Neuronal stem cell (in vitro differentiated cells): ENCODE measurements around the gene RAMACL.

Experiments used
- DNase-seq: peaks from one replicate; pipeline ENCODE4 v3.0.0-alpha.2; 2013; ENCODE audit warnings: low spot score
- H2AFZ ChIP-seq: one replicate; pipeline ENCODE4 v1.6.1; 2013; ENCODE audit warnings: mild to moderate bottlenecking, low read length, inconsistent platforms
- H2AK5ac ChIP-seq: 2 replicates; pipeline ENCODE4 v1.6.1; 2013; ENCODE audit warnings: low read depth, mild to moderate bottlenecking, inconsistent platforms, low read length, moderate library complexity, mixed read lengths
- H2BK120ac ChIP-seq: 2 replicates; pipeline ENCODE4 v1.6.1; 2013; ENCODE audit warnings: low read depth, mild to moderate bottlenecking, inconsistent platforms, low read length, moderate library complexity, mixed read lengths
- H2BK12ac ChIP-seq: one replicate; pipeline ENCODE4 v1.6.1; 2013; ENCODE audit warnings: low read length, inconsistent platforms
- H2BK15ac ChIP-seq: 2 replicates; pipeline ENCODE4 v1.6.1; 2013; ENCODE audit warnings: mild to moderate bottlenecking, low read length, inconsistent platforms, mixed read lengths
- H2BK5ac ChIP-seq: one replicate; pipeline ENCODE4 v1.6.1; 2013; ENCODE audit warnings: inconsistent platforms, mild to moderate bottlenecking, low read length, moderate library complexity
- H3K14ac ChIP-seq: one replicate; pipeline ENCODE4 v1.6.1; 2013; ENCODE audit warnings: low read length, inconsistent platforms
- H3K18ac ChIP-seq: 2 replicates; pipeline ENCODE4 v1.6.1; 2013; ENCODE audit warnings: low read length, inconsistent platforms
- H3K23ac ChIP-seq: 2 replicates; pipeline ENCODE4 v1.6.1; 2013; ENCODE audit warnings: low read depth, mild to moderate bottlenecking, mixed read lengths, low read length, inconsistent platforms; ENCODE audit not compliant: poor library complexity
- H3K27ac ChIP-seq: replicated peaks from 3 replicates; pipeline ENCODE4 v1.5.1; 2013; ENCODE audit warnings: low read length, inconsistent platforms
- H3K27me3 ChIP-seq, 3 experiments: 2 replicates each; pipeline ENCODE4 v1.6.1; 2013; ENCODE audit warnings: low read length in 3 of 3, mild to moderate bottlenecking in 2 of 3, inconsistent platforms in 1 of 3, low read depth in 1 of 3, mixed read lengths in 1 of 3, moderate library complexity in 1 of 3; ENCODE audit not compliant: control insufficient read depth in 3 of 3, insufficient read depth in 3 of 3
- H3K36me3 ChIP-seq, 2 donors: replicated peaks in 1 of 2; 2 replicates each; pipeline ENCODE4 v1.6.1; 2013; ENCODE audit warnings: low read length in 2 of 2; ENCODE audit not compliant: control insufficient read depth in 2 of 2, insufficient read depth in 2 of 2
- H3K4ac ChIP-seq: 2 replicates; pipeline ENCODE4 v1.6.1; 2013; ENCODE audit warnings: inconsistent platforms, mild to moderate bottlenecking, low read length, moderate library complexity
- H3K4me1 ChIP-seq, 2 donors: 1 replicate in 1 of 2; 2 replicates in 1 of 2; pipeline ENCODE4 v1.6.1; 2013; ENCODE audit warnings: low read length in 2 of 2, low read depth in 1 of 2; ENCODE audit not compliant: control insufficient read depth in 2 of 2, insufficient read depth in 1 of 2
- H3K4me2 ChIP-seq: one replicate; pipeline ENCODE4 v1.6.1; 2013; ENCODE audit warnings: mild to moderate bottlenecking, low read length, inconsistent platforms; ENCODE audit not compliant: insufficient read depth, poor library complexity, severe bottlenecking
- H3K4me3 ChIP-seq, 2 donors: 2 replicates each; pipeline ENCODE4 v1.5.1; 2013; ENCODE audit warnings: low read length in 2 of 2, mild to moderate bottlenecking in 2 of 2, inconsistent platforms in 1 of 2, moderate library complexity in 1 of 2
- H3K79me1 ChIP-seq: one replicate; pipeline ENCODE4 v1.6.1; 2013; ENCODE audit warnings: low read depth, mild to moderate bottlenecking, inconsistent platforms, low read length, moderate library complexity
- H3K9ac ChIP-seq: one replicate; pipeline ENCODE4 v1.6.1; 2013; ENCODE audit warnings: mild to moderate bottlenecking, low read depth, low read length, inconsistent platforms; ENCODE audit not compliant: poor library complexity
- H3K9me3 ChIP-seq, 2 donors: replicated peaks in 1 of 2; 2 replicates each; pipeline versions ENCODE3 to v1.6.1; 2013; ENCODE audit warnings: low read length in 2 of 2, mild to moderate bottlenecking in 2 of 2, inconsistent platforms in 1 of 2, low read depth in 1 of 2, mixed read lengths in 1 of 2, moderate library complexity in 1 of 2; ENCODE audit not compliant: control insufficient read depth in 2 of 2, insufficient read depth in 1 of 2
- H4K8ac ChIP-seq: one replicate; pipeline ENCODE4 v1.6.1; 2013; ENCODE audit warnings: low read depth, mild to moderate bottlenecking, inconsistent platforms, low read length, moderate library complexity
- H4K91ac ChIP-seq: one replicate; pipeline ENCODE4 v1.6.1; 2013; ENCODE audit warnings: low read length, low read depth, mild to moderate bottlenecking, inconsistent platforms; ENCODE audit not compliant: poor library complexity
- WGBS, 2 donors: extraction: QIAGEN DNeasy Blood & Tissue Kit; methylation state at CpG; one replicate each; pipeline ENCODE4 v1.1.7; 2013; ENCODE audit warnings: missing lambda C conversion rate in 2 of 2, mixed read lengths in 1 of 2; ENCODE audit not compliant: insufficient read length in 2 of 2, insufficient replicate concordance in 1 of 2; ENCODE audit errors: extremely low coverage in 2 of 2; 5-methylcytosine and 5-hydroxymethylcytosine counted together

The RAMACL gene

DNA sequence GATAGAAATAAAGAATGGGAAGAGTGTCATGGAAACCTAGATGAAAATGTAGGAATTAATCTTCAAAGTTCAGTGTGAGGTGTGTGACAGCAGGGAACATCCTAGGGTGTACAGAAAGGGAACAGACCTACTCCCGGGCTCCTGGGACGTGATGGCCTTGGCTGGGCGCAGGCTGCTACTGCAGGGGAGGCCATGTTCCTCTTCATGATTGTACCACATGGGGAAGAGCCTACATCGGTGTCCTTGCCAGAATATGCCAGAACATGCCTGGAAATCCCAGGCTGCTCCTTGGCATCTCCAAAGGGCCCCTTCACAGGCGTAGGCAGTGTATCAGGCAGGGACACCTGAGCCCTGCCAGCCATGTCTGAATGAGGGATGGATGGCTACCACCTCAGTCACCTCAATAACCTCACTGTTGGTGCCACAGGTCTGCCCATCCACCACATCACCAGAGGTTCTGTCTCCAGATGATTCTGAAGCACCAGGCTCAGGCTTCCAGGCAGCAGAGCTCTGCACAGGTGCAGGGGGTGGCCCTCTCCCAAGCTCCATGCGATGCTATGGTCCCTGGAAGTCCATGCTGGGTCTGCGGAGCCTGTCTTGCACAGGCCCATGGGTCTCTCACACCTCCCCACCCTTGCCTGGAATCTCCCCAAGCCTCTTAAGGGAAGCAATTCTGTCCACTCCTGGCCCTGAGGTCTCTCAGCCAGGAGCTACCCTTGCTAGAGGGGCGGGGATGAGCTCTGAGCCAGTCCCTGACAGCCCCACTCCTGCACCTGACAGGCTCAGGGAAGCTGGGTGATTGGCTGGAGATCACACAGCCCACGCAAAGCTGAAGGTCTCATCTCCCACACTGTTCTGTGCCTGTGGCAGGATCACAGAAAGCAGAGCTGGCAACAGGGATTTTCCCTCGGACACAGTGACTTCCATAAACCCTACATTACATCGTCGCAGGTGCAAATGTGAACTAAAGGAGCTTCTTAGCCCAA lies 20.2 kb downstream of the RAMACL start:
- peak overlapping the region; percentile 19 for H2AK5ac ChIP-seq
- H3K14ac ChIP-seq = no peak overlapping the region
- H3K4me2 ChIP-seq = no peak overlapping the region
- H2BK15ac ChIP-seq = no peak overlapping the region
- H4K91ac ChIP-seq = no peak overlapping the region
- no peak overlapping the region for H3K9ac ChIP-seq
- H3K4me1 ChIP-seq = peaks cover 0 to 4% of the 10 kb centered on the region in 2 donors
- H3K27ac ChIP-seq = no peak overlapping the region
- no peak for DNase-seq
- H4K8ac ChIP-seq = no peak overlapping the region
- H3K36me3 ChIP-seq = peaks cover 0 to 11% of the 10 kb centered on the region in 2 donors
- no peaks in the 10 kb centered on the region for H3K27me3 ChIP-seq
- no CpG with 5 or more reads among the region's 12 CpGs for WGBS, 2 donors
- H2BK120ac ChIP-seq = no peak overlapping the region
- H3K18ac ChIP-seq = peak overlapping the region; percentile 35
- H3K9me3 ChIP-seq = peaks cover 0 to 2% of the 10 kb centered on the region in 2 donors
- H3K4ac ChIP-seq = no peak overlapping the region
- no peak overlapping the region for H2BK12ac ChIP-seq
- H3K23ac ChIP-seq = peak overlapping the region; percentile 34
- H3K4me3 ChIP-seq = no peak overlapping the region
- no peak overlapping the region for H2BK5ac ChIP-seq
- H2AFZ ChIP-seq = no peak overlapping the region
- H3K79me1 ChIP-seq = peaks cover 2% of the 10 kb centered on the region

GRCh38 chr6:166565084-166565967 lies 21.2 kb downstream of the RAMACL start:
- Histone ChIP-seq H2BK5ac (no peak overlapping the region), H3K4ac (no peak overlapping the region), H2BK12ac (no peak overlapping the region), H3K4me2 (no peak overlapping the region), H3K36me3 (peaks cover 0 to 11% of the 10 kb centered on the region in 2 donors), H3K23ac (no peak overlapping the region), H3K4me3 (peak overlapping the region in 1 of 2 donors; percentile 39), H4K91ac (no peak overlapping the region), H3K9ac (peak overlapping the region; percentile 25), H2AK5ac (no peak overlapping the region), H3K27ac (no peak overlapping the region), H2BK15ac (no peak overlapping the region), H4K8ac (peak overlapping the region; percentile 29), H2BK120ac (no peak overlapping the region), H3K27me3 (no peaks in the 10 kb centered on the region), H3K18ac (peak overlapping the region; percentile 73), H3K14ac (peak overlapping the region; percentile 39), H3K4me1 (peaks cover 0 to 4% of the 10 kb centered on the region in 2 donors), H3K9me3 (peaks cover 0 to 2% of the 10 kb centered on the region in 2 donors), H3K79me1 (no peaks in the 10 kb centered on the region), H2AFZ (no peak overlapping the region)
- no peak for DNase-seq
- no CpG with 5 or more reads among the region's 24 CpGs for WGBS, 2 donors

DNA sequence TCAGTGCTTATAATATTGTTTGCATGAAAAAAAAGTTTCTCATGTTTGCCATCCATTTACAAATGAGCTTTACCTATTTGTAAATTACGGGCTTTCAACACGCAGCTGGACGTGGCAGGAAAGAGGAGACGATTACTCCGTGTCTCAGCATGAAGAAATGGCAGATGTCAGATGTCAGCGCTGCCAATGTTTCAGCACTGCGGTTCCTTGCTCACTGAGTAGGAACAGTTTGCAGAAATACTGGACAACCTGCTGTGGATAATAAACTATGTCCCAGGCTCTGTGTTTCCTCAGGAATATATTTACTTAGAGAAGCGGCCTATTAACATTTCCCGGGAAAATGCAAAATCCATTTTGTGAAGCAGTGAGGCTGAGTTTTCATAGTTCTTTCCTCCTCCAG lies 22.7 kb downstream of the RAMACL start:
- Histone ChIP-seq H3K9me3 (peaks cover 5 to 10% of the 10 kb centered on the region in 2 donors), H2BK15ac (no peak overlapping the region), H2AFZ (no peak overlapping the region), H3K4me2 (no peak overlapping the region), H3K27me3 (no peaks in the 10 kb centered on the region), H3K4me1 (peaks cover 0 to 5% of the 10 kb centered on the region in 2 donors), H4K8ac (no peak overlapping the region), H3K4ac (no peak overlapping the region), H2BK120ac (no peak overlapping the region), H3K18ac (no peak overlapping the region), H4K91ac (no peak overlapping the region), H2BK12ac (no peak overlapping the region), H3K9ac (no peak overlapping the region), H3K36me3 (peaks cover 0 to 9% of the 10 kb centered on the region in 2 donors), H3K27ac (no peak overlapping the region), H3K79me1 (no peaks in the 10 kb centered on the region), H3K14ac (no peak overlapping the region), H3K23ac (no peak overlapping the region), H2AK5ac (no peak overlapping the region), H2BK5ac (no peak overlapping the region), H3K4me3 (no peak overlapping the region)
- no CpG with 5 or more reads among the region's 9 CpGs for WGBS, 2 donors
- DNase-seq = no peak
